Activated T-cell treated with anti-CD3 and anti-CD28 coated beads, Interleukin-2, amount 50 U/mL, for 24 hours (primary cell): ENCODE results near the gene GNG7.
A peak's percentile ranks its signal among the peaks of the same experiment; 100 is the strongest.

Experiments
- DNase-seq: peaks from one replicate; pipeline ENCODE4 v3.0.0-alpha.2; 2020
- H3K27ac Mint-ChIP-seq: 2 replicates; pipeline ENCODE4 v1.8.0; 2020; ENCODE audit warnings: mild to moderate bottlenecking, mixed read lengths
- H3K27me3 Mint-ChIP-seq: 2 replicates; pipeline ENCODE4 v1.8.0; 2020; ENCODE audit warnings: mixed read lengths
- H3K36me3 Mint-ChIP-seq: 2 replicates; pipeline ENCODE4 v1.8.0; 2020; ENCODE audit warnings: low read depth, mixed read lengths
- H3K4me1 Mint-ChIP-seq: 2 replicates; pipeline ENCODE4 v1.8.0; 2020; ENCODE audit warnings: low read depth, mixed read lengths
- H3K4me3 Mint-ChIP-seq: 2 replicates; pipeline ENCODE4 v1.8.0; 2020; ENCODE audit warnings: mild to moderate bottlenecking, moderate library complexity, mixed read lengths
- H3K9me3 Mint-ChIP-seq: 2 replicates; pipeline ENCODE4 v1.8.0; 2020; ENCODE audit warnings: mixed read lengths

Gene GNG7

DNA sequence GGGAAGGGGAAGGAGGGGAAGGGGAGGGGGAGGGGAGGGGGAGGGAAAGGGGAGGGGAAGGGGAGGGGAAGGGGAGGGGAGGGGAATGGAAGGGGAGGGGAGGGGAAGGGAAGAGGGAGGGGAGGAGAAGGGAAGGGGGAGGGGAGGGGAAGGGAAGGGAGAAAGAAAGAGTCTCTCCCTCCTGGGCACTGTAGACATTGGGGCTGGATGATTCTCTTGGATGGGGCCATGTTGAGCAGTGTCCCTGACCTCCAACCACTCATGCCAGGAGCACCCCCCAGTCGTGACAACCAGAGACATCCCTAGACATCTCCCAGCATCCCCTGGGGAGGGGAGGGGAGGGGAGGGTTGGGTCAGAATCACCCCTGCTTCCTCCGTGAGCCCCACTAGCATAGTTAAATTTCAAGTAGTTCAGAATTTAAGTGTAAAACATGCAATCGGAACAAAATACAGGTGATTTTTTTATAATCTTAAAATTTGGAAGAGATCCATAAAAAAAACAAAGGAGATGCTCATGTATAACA lies 64.0 kb downstream of the GNG7 start:
- Mint-ChIP-seq H3K27ac (no peak overlapping the region), H3K4me3 (no peak overlapping the region)

GRCh38 chr19:2636897-2637683 lies 65.4 kb downstream of the GNG7 start:
- DNase-seq, result peak; percentile 85
- Mint-ChIP-seq H3K27ac (no peak overlapping the region), H3K36me3 (no peaks in the 10 kb centered on the region), H3K9me3 (no peaks in the 10 kb centered on the region), H3K27me3 (peaks cover 10% of the 10 kb centered on the region), H3K4me1 (peaks cover 15% of the 10 kb centered on the region), H3K4me3 (no peak overlapping the region)

More for the DNA sequence above, 64.0 kb downstream of the GNG7 start:
- DNase-seq, result no peak
- H3K27me3 Mint-ChIP-seq, result peaks cover 10% of the 10 kb centered on the region
- no peaks in the 10 kb centered on the region for H3K9me3 Mint-ChIP-seq
- peaks cover 15% of the 10 kb centered on the region for H3K4me1 Mint-ChIP-seq
- no peaks in the 10 kb centered on the region for H3K36me3 Mint-ChIP-seq

- no peak for DNase-seq
- H3K4me1 Mint-ChIP-seq, result peaks cover 19% of the 10 kb centered on the region
Observed at GRCh38 chr19:2636141-2636896, 66.2 kb downstream of the GNG7 start.

DNA sequence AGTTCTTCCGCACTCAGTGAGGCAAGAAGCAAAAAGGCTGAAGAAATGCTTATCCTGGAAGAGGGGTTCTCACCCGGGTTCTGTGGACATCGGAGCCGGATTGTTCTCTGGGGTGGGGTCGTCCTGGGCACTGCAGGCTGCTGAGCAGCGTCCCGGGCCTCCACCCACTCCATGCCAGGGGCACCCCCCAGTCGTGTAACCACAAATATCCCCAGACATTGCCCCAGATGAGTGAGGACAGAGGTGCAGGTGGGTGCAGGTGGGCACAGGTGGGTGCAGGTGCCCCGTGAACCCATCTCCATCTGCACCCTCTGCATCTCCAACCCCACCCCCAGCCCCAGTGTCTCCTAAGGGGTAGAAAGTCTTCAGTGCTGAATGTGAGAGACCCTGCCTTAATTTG lies 67.5 kb downstream of the GNG7 start:
- Mint-ChIP-seq H3K27me3 (peaks cover 10% of the 10 kb centered on the region), H3K9me3 (peaks cover 5% of the 10 kb centered on the region), H3K27ac (no peak overlapping the region), H3K36me3 (no peaks in the 10 kb centered on the region), H3K4me3 (no peak overlapping the region), H3K4me1 (peaks cover 29% of the 10 kb centered on the region)
- DNase-seq, result no peak

More at GRCh38 chr19:2636141-2636896, 66.2 kb downstream of the GNG7 start:
- Mint-ChIP-seq H3K9me3 (peaks cover 2% of the 10 kb centered on the region), H3K36me3 (no peaks in the 10 kb centered on the region), H3K27me3 (peaks cover 10% of the 10 kb centered on the region), H3K4me3 (no peak overlapping the region), H3K27ac (no peak overlapping the region)

DNA sequence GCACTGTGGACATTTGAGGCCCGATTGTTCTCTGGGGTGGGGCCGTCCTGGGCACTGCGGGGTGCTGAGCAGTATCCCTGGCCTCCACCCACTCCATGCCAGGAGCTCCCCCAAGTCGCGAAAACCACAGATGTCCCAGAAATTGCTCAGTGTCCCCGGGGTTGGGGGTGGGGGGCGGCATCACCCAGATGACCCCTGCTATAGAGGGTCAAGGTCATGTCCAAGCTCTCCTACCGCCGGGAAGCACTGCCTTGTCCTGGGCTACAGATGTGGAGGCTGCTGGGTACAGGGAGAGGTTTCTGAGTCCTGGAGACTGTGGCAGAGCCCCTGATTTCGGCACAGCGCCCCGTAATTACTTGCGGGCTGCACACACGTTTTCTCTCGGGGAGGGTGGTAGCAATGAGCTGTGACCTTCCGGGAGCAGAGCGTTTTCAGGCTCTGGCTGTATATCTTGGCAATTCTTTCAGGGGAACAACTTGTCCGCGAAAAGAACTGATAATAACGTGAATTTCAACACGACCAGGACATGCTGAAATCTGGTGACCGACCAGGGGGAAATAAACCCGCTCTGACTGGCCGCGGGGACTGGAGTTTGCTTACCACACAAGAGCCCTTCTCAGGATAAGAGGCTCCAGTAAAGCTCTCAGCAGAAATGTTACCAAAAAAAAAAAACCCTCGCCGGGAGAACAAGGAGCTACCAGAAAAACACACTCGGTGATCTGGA lies 68.1 kb downstream of the GNG7 start:
- DNase-seq, result no peak
- Mint-ChIP-seq H3K27me3 (peaks cover 9% of the 10 kb centered on the region), H3K27ac (no peak overlapping the region), H3K4me3 (no peak overlapping the region), H3K9me3 (peaks cover 9% of the 10 kb centered on the region), H3K36me3 (no peaks in the 10 kb centered on the region), H3K4me1 (peaks cover 34% of the 10 kb centered on the region)

DNA sequence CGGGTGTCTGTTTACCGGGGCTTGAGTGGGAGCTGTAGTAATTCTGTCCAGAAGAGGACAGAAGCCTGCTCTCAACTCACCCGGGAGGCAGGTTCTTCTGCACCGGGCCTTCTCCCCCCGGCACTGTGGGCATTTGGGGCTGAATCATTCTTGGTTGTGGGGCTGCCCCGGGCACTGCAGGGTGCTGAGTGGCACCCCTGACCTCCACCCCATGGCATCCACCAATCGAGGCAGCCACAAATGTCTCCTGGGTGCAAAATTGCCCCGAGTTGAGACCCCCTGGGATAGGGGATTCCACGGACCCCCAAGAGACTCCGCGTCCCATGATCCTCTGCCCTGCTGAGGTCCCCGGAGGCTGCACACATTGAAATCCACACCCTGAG lies 68.8 kb downstream of the GNG7 start:
- Mint-ChIP-seq H3K9me3 (peaks cover 13% of the 10 kb centered on the region), H3K4me1 (peaks cover 35% of the 10 kb centered on the region), H3K36me3 (no peaks in the 10 kb centered on the region), H3K4me3 (no peak overlapping the region), H3K27me3 (peaks cover 2% of the 10 kb centered on the region), H3K27ac (no peak overlapping the region)
- no peak for DNase-seq

DNA sequence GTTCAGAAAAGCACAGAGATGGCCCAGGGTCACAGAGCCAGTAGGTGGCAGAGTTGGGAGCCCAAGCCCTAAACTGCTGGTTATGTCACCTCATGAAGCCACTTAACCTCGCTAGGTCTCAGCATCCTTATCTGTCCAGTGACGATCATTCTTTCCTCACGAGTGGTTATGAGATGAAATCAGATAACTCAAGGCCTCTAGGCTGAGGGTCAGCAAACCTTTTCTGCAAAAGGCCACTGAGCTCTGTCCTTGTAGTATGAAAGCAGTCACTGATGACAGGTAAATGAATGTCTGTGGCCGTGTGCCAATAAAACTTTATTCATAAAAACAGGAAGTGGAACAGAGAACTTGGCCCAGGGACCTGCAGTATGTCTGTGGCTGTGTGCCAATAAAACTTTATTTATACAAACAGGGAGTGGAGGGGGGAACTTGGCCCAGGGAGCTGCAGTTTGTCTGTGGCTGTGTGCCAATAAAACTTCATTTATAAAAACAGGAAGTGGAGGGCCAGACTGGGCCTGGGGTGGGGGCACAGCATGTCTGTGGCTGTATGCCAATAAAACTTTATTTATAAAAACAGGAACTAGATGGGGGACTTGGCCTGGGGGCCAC lies 71.2 kb downstream of the GNG7 start:
- Mint-ChIP-seq H3K9me3 (peaks cover 16% of the 10 kb centered on the region), H3K27ac (no peak overlapping the region), H3K27me3 (no peaks in the 10 kb centered on the region), H3K4me1 (peaks cover 46% of the 10 kb centered on the region), H3K36me3 (no peaks in the 10 kb centered on the region), H3K4me3 (no peak overlapping the region)
- no peak for DNase-seq

DNA sequence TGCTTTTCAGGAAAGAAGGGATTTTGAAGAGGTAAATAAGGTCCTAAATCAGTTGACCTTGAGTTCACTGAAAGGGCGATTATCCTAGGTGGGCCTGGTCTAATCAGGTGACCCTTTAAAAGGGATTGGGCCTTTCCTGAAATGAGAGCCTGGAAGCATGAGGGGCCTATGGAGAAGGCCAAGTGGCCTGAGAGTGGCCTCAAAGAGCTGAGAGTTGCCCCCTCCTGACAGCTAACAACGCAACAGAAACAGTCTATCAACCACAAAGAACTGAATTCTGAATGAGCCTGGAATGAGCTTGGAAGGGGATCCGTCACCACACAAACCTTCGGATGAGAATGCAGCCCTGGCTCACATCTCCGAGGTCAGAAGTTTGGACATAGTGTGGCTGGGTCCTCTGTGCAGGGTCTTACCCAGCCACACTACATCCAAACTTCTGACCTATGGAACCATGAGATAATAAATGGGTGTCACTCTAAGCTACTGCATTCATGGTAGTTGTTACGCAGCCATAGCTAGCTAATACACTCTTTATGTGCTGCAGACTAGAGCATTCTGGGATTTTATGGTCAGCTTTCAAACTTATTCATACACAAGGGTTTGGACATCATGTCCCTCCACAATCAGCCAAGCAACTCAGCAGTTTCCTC lies 72.0 kb downstream of the GNG7 start:
- H3K4me1 Mint-ChIP-seq, result peaks cover 47% of the 10 kb centered on the region
- no peaks in the 10 kb centered on the region for H3K36me3 Mint-ChIP-seq
- peaks cover 16% of the 10 kb centered on the region for H3K9me3 Mint-ChIP-seq
- DNase-seq, result no peak
- H3K4me3 Mint-ChIP-seq, result no peak overlapping the region
- H3K27me3 Mint-ChIP-seq, result no peaks in the 10 kb centered on the region
- no peak overlapping the region for H3K27ac Mint-ChIP-seq

- peaks cover 16% of the 10 kb centered on the region for H3K9me3 Mint-ChIP-seq
- H3K27ac Mint-ChIP-seq, result peak overlapping the region; percentile 50
- H3K4me1 Mint-ChIP-seq, result peaks cover 49% of the 10 kb centered on the region
- no peak for DNase-seq
- H3K27me3 Mint-ChIP-seq, result no peaks in the 10 kb centered on the region
- no peak overlapping the region for H3K4me3 Mint-ChIP-seq
- no peaks in the 10 kb centered on the region for H3K36me3 Mint-ChIP-seq
Observed at GRCh38 chr19:2629491-2630351, 72.8 kb downstream of the GNG7 start.

DNA sequence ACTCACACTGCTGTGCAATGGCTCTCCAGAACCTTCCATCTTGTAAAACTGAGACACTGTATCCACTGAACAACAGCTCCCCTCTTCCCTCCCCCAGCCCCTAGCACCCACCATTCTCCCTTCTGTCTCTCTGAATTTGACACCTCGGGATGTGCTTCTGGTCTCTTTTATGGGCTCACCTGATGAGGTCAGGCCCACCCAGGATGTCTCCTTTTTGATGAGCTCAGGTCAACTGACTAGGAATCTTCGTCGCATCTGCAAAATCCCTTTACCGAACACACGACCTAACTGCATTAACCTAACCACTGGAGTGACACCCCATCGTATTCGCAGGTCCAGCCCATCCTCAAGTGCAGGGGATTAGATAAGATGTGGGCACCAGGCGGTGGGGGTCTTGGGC lies 73.9 kb downstream of the GNG7 start:
- H3K36me3 Mint-ChIP-seq, result no peaks in the 10 kb centered on the region
- DNase-seq, result no peak
- no peak overlapping the region for H3K27ac Mint-ChIP-seq
- no peaks in the 10 kb centered on the region for H3K27me3 Mint-ChIP-seq
- peaks cover 16% of the 10 kb centered on the region for H3K9me3 Mint-ChIP-seq
- H3K4me3 Mint-ChIP-seq, result no peak overlapping the region
- peaks cover 51% of the 10 kb centered on the region for H3K4me1 Mint-ChIP-seq

- Mint-ChIP-seq H3K9me3 (peaks cover 16% of the 10 kb centered on the region), H3K27ac (peak overlapping the region; percentile 91), H3K36me3 (no peaks in the 10 kb centered on the region), H3K4me1 (peaks cover 54% of the 10 kb centered on the region), H3K27me3 (no peaks in the 10 kb centered on the region), H3K4me3 (no peak overlapping the region)
- no peak for DNase-seq
Observed at GRCh38 chr19:2627855-2628254, 74.6 kb downstream of the GNG7 start.

- Mint-ChIP-seq H3K9me3 (peaks cover 16% of the 10 kb centered on the region), H3K4me3 (peak overlapping the region; percentile 55), H3K36me3 (no peaks in the 10 kb centered on the region), H3K4me1 (peaks cover 56% of the 10 kb centered on the region), H3K27ac (peak overlapping the region; percentile 91), H3K27me3 (no peaks in the 10 kb centered on the region)
- peak; percentile 66 for DNase-seq
Observed at GRCh38 chr19:2627319-2627829, 75.1 kb downstream of the GNG7 start.

- Mint-ChIP-seq H3K9me3 (peaks cover 11% of the 10 kb centered on the region), H3K27me3 (no peaks in the 10 kb centered on the region), H3K4me3 (no peak overlapping the region), H3K4me1 (peaks cover 63% of the 10 kb centered on the region), H3K36me3 (no peaks in the 10 kb centered on the region), H3K27ac (no peak overlapping the region)
- DNase-seq, result no peak
Observed at GRCh38 chr19:2625434-2625833, 77.1 kb downstream of the GNG7 start.
